ENCODE results near the gene WDR45B.

Gene WDR45B

DNA sequence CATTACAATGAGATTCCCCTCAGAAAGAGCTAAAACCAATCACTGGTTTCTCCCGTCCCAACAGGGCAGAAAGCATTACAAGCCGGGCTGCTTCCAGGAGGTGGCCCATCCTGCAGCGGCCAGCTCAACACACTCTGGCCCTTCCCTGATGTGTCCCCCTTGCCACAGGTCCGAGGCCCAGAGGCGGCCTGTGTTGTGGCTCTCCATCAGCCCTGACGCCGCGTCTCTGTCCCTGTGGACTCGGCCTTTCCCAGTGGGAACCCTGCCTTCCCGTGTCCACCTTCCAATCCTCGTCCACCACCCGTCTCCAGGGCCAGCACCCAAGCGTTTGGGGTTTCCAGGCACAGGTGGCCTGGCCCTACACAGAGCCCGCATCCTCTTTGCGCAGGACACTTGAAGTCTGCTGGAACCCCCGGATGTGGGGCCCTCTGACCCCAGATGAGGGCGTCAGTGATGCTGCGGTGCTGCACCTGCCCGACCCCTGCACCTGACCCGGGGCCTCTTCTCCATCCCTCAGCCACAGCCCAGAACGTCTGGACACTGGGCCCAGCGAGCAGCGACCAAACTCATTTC lies 29.2 kb upstream of the WDR45B start:
- DNase-seq (ENCODE audit: low spot score), result no peak

DNA sequence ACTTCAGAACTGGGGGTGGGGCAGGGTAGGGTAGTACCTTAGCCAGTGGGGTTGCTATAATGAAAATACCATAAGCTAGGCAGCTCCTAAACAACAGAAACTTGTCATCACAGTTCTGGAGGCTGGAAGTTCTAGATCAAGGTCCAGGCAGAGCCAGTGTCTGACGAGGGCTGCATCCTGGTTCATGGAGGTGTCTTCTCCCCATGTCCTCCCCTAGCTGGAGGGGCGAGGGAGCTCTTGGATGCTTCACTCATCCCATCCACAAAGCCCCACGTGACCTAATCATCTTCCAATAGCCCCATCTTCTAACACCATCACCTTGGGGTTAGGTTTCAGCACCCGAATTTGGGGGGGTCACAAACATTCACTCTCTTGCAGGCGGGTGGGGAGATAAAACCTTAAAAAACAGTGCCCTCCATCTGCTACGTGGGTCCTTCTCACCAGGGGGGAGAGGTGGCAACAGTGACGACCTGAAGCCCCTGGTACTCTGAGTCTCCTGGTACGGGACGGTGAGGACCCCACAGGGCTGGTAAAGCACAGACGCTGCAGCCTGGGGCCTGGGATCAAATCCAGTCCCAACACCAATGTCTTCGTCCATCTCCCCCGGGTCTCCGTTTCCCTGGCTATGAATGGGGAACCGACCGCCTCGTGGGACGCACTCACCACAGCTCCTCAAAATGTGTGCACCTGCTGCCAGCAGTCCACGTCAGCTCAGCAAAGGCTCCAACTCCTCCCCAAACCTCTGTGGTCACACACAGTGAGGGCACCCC lies 27.4 kb upstream of the WDR45B start:
- DNase-seq (ENCODE audit: low spot score), result no peak

DNA sequence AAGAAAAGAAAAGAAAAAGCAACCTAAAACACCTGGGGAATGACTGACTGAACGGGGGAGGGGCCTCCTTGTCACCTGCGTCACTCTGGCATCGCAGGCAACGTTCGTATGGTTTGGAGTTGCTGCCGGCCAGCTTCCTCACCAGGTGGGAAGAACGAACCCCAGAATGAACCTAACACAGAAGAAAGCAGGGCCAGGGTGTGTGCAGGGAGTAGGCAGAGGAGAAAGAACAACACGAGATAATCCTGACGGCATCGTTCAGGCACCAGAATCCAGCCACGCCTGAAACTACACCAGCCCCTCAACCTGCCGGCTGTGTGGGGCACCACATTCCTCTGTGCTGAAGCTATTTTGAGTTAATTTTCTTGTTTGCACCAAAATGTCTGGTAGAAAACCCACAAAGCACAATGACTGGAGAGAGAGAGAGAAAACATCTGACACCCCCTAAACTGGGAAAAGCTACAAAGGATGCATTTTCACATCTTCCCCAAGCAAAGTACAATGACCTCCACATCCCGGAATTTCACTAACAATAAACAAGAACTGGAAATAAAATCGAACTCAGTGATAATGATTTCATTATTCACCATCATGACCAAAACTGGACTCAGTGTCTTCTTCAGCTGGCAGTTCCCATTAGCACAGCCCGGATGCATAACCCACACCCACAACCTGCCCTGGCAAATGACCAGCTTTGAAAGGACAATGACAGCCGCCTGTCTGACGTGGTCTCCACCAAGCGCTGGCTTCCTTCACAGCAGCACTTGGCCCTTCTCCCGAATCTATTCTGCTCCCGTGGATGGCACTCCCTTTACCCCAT lies 26.6 kb upstream of the WDR45B start:
- peak; percentile 91 for DNase-seq (ENCODE audit: low spot score)

DNA sequence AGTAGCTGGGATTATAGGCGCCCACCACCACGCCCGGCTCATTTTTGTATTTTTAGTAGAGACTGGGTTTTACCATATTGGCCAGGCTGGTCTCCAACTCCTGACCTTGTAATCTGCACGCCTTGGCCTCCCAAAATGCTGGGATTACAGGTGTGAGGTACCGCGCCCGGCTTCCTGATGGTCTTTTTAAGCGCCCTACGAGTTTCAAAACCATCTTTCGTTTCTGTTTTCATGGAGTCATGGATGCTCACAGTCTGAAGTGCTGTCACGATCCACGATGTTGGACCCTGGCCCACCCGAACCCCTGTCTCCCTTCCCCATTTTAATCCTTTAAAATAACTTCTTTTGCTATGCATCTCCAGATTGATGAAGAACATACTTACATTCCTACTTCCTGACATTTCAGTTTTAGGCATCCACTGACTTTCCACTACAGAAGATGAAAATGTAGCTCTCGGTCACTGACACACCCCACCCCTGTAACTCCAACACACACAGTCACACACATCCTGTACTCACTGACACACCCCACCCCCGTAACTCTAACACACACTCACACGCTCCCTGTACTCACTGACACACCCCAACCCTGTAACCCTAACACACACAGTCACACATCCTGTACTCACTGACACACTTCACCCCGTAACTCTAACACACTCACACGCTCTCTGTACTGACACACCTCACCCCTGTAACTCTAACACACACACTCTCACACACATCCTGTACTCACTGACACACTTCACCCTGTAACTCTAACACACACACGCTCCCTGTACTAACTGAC lies 22.6 kb upstream of the WDR45B start:
- DNase-seq (ENCODE audit: low spot score), result no peak

DNA sequence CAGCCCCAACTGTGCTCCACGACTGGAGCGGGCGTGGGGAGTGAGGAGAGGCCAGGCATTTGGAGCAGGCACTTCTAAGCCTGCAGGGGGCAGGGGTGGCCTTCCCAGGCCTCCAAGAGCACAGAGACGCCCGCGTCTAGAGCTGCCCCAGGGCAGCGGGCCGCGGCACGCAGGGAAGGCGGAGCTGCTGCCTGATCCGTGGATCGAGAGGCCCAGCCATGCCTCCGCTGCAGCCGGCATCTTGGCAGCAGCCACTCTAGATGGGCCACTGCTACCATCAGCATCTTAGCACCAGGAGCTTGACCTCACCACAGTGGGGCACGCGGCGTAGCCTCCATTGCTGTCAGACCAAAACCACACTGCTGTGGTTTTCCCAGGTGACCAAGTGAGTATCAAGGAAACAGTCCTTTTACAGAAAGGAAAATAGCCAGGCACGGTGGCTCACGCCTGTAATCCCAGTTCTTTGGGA lies 20.4 kb upstream of the WDR45B start:
- DNase-seq (ENCODE audit: low spot score), result peak; percentile 86

DNA sequence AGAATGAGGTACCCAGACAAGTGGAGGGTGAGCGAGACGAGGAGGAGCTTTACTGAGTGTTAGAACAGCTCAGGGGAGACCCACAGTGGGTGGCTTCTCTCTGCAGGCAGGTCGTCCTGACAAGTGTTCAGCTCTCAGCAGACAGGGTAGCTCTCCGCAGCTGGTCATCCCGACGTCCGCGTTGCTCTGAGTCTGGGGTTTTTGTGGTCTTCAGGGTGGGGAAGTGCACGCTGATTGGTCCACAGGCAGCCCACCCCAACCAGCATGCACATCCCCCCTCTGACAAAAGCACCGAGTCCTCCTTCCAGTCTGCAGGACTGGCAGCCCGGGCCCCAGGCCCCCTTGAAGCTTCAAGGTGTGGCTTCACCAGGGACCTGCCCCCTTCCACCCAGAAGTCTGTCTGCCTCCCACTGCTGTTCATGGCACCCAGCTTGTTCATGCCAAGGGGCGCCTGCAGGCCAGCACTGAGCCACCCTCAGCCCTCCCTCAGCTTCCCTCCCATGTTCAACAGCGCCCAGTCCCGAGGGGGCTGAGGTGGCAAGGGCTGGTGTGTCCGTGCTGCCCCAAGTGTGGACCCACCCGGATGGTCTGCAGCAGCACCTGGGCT lies 19.9 kb upstream of the WDR45B start:
- no peak for DNase-seq (ENCODE audit: low spot score)

DNA sequence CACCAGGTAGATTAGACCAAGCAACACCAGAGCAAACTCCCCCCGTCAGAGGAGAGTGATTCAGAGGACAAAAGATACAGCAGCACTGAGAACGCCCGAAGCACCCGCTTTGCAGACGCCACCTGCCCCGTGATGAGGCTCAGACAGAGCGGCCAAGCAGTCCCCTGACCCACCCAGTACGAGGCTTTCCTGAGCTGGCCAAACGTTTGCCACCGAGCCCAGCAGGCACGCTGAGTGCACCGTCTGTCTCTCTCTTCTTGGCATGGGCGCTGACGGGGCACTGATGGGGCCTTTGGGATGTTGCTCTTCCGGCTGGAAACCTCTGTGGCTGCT lies 19.4 kb upstream of the WDR45B start:
- no peak for DNase-seq (ENCODE audit: low spot score)

DNA sequence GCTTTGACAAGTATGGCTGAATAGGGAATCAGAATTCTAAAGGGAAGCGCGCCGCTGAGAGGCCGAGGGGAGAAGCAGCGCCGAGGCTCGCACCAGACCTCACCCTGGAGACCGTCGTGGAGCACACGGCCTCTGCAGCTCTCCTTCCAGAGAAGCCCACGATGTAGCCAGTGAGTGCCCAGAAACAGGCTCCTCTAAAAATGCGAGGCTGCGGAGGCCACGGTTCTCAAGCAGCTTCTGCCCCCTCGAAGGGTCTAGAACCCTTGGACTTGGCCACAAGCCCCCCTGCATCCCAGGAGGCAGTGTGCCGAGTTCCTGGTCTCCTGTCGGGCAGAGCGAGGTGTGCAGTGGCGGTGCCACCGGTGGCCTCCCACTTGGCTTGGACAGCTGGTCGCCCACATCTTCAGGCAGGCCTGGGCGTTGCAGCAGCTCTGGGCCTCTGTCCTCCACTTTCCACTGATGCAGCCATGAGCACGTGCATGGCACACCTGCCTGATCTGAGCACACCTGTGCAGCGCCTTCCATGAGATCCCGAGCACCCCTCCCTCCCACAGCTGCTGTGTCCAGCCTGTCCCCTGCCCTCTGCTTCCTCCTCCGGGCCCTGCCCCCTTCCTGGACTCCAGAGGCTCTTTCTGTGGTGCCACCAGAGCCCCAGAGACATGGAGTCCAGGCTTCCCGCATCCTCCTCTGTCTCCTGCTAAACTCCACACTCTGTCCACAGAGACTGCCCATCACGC lies 18.9 kb upstream of the WDR45B start:
- DNase-seq (ENCODE audit: low spot score), result no peak

DNA sequence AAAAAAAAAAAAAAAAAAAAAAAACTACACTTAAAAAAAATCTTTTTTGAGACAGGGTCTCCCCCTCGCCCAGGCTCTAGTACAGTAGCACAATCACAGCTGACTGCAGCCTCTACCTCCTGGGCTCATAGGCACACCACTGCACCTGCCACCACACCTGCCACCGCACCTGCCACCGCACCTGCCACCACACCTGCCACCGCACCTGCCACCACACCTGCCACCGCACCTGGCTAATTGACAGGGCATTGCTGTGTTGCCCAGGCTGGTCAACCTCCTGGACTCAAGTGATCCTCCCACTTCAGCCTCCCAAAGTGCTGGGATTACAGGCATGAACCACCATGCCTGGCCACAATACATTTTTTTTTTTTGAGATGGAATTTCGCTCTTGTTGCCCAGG lies 17.6 kb upstream of the WDR45B start:
- DNase-seq (ENCODE audit: low spot score), result no peak

DNA sequence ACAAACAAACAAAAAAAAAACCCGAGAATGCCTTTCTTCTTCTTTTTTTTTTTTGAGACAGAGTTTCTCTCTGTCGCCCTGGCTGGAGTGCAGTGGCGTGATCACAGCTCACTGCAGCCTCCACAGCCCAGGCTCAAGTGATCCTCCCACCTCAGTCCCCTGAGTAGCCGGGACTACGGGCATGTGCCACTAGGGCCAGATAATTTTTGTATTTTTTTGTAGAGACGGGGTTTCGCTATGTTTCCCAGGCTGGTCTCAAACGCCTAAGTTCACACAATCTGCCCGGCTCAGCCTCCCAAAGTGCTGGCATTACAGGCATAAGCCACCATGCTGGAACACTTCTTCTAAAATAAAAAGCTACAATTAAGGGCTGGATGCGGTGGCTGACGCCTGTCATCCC lies 17.0 kb upstream of the WDR45B start:
- no peak for DNase-seq (ENCODE audit: low spot score)

DNA sequence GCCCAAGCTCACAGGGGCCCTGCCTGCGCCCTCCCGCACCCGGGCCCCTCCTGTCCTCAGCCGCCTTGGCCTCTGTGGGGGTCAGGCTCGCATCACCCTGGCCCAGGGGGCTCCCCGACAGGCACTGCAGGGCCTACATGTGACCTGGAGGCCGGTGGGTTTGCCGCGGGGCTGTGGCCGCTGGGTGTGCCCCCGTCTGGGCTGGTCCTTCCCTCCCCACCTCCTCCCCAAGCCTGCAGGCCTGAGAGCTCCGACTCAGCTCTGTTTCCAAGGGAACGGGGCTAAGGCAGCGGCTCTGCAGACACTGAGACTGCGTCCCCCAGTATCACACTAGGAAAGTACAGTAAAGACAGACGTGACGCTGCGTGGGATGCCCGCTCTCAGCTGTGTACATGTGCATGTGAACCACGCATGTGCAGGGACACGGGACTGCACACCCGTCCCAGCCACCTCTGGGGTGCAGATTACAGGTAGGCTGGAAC lies 16.5 kb upstream of the WDR45B start:
- peak; percentile 65 for DNase-seq (ENCODE audit: low spot score)

DNA sequence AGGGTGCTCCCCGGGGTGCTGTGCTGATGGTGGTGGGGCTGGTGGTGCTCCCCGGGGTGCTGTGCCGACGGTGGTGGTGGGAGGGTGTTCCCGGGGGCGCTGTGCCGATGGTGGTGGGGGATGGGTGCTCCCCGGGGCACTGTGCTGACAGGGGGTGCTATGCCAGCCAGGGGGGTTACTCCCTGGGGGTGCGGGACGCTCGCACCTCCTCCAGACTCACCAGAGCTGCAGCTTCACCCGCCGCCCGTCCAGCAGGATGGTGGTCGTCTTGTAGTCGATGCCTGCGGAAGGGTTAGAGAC lies 16.0 kb upstream of the WDR45B start:
- DNase-seq (ENCODE audit: low spot score), result no peak

DNA sequence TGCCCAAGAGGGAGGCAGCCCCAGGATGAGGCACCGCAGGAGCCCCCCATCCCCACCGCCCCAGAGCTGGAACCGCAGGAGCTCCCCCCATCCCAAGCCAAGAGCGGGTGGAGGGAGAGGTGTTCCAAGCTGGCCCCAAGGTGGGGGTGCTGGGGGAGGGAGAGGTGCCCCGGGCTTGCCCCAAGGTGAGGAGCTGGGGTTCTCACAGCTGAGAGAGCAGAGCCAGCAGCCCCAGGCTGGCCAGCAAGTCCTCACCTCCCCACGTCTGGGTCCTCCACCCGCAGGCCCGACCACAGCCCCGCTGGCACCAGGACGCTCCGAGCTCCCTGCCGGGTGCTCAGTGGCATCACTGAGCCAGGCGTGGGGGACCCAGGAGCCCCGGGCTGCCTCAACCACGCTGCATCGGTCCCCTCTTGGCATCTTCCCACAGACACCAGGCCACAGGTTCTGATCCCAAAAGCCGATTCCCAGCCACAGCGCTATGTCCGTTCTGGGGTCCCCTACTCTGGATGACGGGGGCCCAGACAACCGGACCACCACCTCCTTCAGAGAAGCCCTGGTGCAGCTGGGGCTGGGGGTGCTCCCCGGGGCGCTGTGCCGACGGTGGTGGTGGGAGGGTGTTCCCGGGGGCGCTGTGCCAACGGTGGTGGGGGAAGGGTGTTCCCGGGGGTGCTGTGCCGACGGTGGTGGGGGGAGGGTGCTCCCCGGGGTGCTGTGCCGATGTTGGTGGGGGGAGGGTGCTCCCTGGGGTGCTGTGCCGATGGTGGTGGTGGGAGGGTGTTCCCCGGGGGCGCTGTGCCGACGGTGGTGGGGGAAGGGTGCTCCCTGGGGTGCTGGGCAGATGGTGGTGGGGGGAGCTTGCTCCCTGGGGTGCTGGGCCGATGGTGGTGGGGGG lies 15.4 kb upstream of the WDR45B start:
- DNase-seq (ENCODE audit: low spot score), result no peak

DNA sequence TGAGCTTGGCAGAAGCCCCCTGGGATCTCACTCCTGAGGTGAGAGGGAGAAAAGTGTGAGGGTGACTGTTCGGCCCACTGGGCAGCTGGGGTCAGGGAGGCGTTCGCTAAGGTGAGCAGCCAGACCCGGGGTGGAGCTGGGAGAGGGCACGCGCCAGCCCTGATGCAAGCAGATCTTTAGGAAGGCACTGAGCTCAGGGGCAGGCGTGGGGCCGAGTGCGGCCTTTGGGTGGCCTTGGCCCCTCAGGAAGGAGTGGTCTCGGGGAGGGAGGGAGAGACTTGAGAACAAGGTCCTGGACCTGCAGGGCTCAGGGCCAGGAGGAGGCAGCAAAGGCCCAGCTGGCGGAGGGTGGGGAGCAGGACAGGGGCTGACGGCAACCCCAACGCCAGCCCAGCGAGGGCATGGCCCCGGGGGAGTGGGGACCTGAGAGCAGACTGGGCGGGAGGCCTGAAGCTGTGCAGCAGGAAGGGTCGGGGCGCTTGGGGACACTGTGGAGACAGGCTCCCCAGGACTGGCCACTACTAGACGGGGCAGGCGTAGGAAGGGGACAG lies 14.5 kb upstream of the WDR45B start:
- DNase-seq (ENCODE audit: low spot score), result no peak

DNA sequence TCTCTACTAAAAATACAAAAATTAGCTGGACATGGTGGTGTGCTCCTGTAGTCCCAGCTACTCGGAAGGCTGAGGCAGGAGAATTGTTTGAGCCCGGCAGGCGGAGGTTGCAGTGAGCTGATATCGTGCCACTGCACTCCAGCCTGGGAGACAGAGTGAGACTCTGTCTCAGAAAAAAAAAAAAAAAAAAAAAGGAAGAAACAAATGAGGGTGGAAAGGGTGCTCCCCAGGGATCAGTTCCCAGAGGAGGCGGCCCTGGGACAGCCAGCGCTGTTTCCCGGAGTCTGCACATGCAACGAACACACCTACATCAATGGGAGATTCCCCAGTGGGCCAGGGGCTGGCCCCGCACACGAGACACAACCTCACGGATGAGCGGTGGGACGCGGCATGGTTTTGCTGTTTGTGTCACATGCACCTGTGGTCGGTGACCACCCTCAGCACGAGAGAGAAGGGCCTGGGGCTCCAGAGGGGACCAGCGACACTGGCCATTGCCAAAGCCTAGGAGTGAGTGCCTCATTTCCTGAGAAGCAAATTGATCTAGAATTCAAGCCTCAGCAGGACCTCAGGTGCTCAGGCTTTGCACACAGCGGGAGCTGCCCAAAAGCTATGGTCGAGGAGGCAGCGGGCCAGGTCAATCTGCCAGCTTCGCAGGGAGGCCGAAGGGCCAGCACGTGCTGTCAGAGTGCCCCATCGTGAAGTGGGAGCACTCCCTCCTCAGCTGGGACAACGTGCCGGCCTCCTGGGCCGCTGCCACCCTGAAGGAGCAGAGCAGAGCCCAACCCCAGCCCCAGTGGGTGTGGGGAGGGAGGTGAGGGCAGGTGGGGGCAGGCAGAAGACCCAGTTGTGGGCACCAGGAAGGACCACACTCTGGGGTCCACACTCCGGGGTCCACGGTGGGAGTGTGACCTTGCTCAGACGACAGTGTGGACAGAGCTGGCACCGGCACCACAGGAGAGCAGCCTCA lies 13.8 kb upstream of the WDR45B start:
- DNase-seq (ENCODE audit: low spot score), result no peak

DNA sequence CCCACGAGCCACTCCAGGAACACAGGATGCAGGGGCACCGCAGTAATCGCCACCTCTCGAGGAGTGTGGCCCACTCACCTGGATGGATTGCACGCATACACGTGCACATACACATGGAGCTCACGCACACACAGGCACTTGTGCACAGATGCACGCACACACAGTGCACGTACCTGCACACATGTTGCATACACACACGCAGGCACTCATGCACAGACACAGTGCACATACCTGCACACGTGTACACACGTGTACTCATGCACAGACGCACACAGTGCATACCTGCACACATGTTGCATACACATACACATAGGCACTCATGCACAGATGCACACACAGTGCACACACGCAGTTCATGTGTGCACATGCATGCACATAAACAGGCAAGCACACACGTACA lies 11.6 kb upstream of the WDR45B start:
- DNase-seq (ENCODE audit: low spot score), result no peak

DNA sequence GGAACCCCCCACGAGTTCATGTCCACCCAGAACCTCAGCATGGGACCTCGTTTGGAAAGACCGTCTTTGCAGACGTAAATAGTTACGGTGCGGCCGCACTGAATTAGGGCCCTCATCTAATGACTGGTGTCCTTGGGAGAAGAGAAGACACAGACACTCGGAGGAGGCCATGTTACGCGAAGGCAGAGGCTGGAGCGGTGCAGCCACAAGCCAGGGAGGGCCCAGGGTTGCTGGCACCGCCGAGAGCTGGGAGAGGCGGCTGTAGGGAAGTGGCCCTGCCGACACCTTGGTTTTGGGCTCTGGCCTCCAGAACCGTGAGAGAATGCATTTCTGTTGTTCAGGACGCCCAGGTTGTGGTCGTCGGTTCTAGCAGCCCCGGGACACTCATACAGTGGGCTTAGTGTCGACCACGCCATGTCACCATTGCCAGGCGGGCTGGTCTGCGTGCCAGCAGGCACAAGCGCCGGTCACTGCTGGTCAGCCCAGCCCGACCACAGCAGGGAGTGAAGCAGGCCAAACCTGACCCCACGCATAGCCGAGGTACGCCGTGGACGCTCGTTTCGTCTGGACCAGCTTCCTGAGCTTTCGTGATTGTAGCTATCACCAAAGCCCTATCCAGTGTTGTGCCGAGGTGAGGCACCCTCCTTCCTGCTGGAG lies 10.7 kb upstream of the WDR45B start:
- no peak for DNase-seq (ENCODE audit: low spot score)

DNA sequence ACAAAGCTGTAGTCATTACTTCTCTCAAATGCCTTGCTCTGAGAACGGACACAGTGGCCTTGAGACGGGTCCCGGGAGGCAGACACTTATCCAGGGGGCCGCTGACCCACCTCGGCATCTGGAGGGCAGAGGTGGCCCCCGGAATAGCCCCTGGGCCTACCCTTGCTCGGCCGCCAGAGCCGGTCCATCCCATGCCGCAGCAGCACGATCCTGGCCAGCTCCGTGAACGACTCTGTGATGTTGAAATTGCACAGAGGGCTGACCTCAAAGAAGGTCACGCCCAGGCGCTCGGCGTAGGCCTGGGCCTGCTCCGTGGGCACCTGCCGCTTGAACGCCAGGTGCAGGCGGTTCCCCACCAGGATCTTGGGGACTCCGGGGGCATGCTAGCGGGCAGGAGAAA lies 10.1 kb upstream of the WDR45B start:
- no peak for DNase-seq (ENCODE audit: low spot score)
